GM19099 (cell line): Measurements from ENCODE around the gene ZNF281.

Source experiments
- POLR2A ChIP-seq: IDR thresholded peaks from 3 replicates; pipeline ENCODE4 v1.6.1; 2011; ENCODE audit warnings: low read depth; ENCODE audit not compliant: insufficient read length; ENCODE audit errors: extremely low read depth

The ZNF281 gene

DNA sequence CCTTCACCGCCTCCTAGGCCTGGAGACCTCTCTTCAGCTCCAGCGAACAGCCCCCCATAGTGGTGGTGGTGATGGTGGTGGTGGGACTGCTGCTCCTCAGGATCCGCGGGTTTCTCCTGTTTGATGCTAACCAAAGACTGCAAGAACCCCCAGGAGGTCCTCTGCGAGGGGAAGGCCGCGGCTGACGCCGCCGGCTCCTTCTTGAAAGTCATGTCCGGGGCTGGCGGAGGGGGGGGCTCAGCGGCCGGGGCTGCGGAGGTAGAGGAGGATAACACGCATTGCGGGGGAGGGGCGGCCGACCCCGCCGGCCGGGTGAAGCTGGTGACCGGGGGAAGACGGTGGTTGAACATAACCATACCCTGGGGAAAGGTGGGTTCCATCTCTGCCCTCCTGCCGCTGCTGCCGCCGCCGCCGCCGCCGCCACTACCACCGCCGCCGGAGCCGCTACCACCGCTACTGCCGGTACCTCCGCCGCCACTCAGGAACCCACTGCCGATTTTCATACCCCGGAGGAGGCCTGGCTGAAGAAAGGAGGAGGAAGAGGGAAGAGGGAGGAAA, 554 bp downstream of the ZNF281 start:
- no peak for TF ChIP-seq POLR2A

DNA sequence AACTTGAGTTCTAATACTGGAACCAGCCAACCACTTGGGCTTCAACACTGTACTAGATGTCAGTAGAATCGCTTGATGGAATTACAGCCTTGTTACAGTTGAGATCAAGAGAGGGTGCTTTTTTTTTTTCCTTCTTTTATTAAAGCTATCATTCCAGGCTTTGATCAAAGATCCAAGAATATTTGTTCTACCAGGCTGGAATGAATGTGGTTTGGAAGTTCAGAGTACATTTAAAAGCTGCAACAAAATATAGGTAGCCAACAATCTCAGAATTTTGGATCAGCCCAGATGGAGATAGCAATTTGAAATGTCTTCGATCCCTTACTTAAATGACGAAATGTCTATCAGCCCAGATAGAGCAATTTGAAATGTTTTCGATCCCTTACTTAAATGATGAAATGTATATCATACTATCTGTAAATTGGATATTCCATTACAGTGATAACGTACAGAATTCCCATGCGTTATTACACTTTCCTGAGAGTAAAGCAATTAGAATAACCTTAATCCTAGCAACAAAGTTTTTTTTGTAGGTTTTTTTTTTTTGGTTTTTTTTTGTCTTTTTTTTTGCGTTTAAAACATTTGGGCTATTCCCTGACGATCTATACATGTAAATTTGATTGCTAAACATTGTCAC, 3.6 kb downstream of the ZNF281 start:
- no peak for TF ChIP-seq POLR2A

DNA sequence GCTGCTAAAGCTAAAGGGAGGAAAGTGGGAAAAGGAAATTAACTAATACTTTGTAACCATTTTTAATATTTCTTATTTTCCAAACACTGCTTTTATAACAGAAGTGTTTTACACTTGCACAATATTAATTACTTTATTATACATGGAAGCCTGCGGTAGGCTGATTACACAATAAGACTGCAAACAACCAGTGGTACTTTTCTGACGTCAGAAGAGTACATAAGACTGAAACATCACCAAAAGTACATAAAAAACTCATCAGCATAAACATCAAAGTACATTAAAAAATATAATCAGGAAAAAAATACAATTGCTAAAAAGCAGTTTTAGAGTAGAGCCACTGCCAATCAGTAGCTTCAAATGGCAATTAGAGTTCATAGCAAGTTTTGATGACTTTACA, 4.6 kb downstream of the ZNF281 start:
- TF ChIP-seq POLR2A: no peak

DNA sequence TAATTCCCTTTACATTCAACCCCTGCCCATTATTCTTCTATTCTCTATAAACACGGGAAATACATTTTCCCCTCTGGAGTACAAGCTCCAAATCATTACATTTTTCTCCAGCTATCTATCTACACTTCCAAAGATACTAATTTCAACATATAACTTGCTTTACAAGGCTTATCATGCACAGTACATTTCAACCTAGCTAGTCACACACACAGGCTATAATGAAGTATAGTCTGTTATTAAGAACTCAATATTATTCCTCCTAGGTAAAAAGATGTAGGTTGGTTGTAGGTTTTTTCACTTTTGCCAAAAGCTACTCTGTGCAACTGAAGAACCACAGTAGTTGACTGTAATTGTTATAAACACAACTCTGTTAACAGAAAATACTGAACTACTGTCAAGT, 8.1 kb downstream of the ZNF281 start:
- no peak for TF ChIP-seq POLR2A

DNA sequence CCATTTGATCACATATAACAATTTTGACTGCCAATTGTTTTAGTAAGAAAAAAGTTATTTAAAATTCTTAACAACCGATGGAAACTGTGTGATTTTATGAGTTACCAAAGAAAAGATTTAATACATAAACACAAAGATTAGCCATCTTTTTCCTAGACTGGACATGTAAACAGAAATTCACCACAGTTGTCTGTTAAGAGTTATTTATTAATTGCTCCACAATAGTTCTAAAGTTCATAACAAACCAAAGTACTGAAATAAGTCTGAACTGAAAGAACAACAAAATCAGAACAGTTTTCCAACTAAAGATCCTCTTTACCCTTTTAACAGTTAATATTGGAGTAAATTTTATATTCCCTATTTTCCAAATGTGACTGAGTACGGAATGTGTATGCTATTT, 8.6 kb downstream of the ZNF281 start:
- no peak for TF ChIP-seq POLR2A

DNA sequence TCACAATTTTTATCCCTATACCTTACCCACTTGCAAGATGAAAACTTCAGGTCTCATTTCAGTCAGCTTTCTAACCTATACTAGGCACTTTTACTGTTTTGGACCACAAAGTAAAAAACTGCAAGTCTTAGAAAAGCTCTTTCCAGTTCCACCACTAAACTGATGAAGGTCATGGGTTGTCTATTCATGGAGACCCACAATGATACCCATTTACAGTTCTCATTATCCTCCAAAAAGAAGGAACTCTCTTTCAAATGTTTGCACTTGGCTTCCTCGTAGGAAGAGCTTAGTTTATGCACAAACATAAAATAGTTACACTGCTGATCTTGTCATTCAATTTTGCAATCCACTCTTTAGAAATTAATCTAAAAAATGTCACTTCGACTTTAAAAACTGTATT, 9.3 kb downstream of the ZNF281 start:
- TF ChIP-seq POLR2A: no peak

DNA sequence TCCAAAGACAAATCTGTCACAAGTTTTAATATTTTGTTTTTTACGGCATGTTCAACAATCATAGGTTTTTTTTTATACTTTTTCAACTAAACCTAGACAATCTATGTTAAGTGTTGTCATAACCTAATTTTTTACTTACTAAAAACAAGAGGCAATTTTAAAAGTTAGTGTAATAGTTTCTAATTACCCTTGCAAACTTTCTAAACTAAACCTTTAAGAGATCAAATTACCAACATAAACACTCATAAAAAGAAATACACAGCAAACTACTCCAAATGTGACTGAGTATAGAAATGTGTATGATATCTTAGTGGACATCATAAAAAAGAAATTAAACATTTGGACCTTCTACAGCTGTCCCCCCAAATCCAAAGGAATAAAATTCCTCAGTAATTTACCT, 10.0 kb downstream of the ZNF281 start:
- TF ChIP-seq POLR2A: no peak

DNA sequence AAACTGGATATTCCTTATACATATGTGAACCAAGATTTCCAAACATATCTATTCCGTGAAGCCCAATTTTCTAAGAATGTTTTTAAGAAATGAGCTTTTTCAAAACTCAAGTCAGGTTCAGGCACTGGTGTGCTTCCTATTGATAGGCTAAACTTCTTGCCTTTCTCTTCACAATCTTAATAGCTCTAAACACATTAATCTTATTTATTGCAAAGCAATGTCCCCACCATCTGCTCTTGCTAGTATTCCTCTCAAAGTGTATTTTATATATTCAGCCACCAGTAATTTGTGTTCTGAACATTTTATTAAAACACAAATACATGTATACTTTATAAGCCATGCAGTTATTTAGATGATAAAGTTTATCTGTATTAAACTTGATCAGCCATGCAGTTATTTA, 11.5 kb downstream of the ZNF281 start:
- no peak for TF ChIP-seq POLR2A

DNA sequence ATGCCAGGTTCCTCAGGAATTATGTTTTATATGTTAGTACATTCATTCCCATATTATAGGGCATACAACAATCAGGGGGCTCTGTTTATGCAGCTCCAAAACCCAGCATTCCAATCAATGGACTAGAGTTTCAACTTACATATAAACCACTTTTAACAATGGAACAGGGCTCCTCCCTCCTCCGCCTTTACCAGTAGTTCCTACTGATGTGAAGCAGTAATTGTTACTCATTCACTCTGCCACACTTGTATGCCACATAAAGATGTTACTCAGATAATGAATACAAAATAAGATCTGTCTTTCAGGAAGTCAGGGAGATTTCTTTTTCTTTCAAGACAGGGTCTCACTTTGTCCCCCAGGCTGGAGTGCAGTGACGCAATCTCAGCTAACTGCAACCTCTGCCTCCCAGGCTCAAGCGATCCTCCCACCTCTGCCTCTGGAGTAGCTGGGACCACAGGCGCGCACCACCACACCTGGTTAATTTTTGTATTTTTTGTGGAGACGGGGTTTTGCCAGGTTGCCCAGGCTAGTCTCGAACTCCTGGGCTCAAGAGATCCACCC, 17.1 kb downstream of the ZNF281 start:
- TF ChIP-seq POLR2A: no peak

DNA sequence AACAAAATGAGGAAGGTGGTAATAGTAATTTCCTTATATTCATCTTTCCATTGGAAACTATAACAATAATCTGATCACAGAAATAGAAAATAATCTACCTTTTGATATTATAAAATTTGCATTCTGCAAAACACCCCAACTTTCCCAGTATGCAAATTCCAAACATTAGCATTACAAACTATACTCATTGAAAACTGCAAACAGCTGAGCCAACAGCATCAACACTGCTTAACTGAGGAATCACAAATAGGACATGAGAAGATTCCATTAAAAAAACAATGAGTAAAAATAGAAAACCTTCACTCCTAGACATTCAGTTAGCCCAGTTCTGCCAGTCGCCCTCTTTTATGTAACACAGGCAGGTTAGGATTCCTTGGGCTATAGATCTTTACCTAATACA, 18.1 kb downstream of the ZNF281 start:
- no peak for TF ChIP-seq POLR2A

DNA sequence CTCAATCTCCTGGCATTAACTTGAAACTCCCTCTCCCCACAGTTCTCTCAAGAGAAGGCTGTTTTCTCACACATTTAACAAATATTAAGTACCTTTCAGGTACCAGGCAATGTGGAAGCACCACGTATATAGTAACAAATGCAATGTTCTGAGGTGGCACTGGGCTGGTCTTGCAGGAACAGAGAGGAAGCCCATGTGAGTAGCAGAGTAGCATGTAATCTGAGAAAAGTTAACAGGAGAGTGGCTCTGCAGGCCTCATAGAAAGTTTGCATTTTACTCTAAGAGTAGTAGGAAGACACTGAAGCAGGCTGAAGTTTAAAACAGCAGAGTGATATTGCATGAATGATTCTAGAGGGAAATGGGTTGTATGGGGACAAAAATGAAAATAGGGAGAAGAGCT, 21.0 kb downstream of the ZNF281 start:
- no peak for TF ChIP-seq POLR2A

DNA sequence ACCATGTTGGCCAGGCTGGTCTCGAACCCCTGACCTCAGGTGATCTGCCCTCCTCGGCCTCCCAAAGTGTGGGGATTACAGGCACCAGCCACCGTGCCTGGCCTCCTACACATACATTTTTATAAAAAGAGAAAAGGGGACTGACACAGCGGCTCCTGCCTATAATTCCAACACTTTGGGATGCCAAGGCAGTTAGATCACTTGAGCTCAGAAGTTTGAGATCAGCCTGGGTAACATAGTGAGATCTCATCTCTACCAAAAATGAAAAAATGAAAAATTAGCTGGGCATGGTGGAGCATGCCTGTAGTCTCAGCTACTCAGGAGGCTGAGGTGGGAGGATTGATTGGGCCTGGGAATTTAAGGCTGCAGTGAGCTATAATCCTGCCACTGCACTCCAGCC, 23.4 kb downstream of the ZNF281 start:
- no peak for TF ChIP-seq POLR2A

DNA sequence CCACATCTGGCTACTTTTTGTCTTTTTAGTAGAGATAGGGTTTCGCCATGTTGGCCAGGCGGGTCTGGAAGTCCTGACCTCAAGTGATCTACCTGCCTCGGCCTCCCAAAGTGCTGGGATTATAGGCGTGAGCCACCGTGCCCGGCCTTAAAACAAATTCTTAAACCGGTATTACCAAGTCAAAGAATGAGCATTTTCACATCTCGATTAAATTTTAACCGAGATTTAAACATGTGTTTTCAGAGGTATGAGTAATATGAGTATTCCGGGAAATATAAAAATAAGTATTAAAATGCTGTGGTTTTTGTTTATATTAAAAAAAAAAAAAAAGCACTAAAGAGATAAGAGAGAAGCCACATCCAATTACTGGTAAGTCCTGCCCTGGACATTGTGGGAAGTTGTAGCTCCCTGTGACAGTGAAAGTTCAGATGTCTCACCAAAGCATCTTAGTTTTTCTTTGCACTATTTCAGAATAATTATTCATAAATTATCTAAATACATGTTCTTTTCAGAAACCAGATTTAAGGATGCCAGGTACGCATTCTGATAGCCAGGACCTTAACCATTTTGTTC, 24.9 kb downstream of the ZNF281 start:
- no peak for TF ChIP-seq POLR2A

DNA sequence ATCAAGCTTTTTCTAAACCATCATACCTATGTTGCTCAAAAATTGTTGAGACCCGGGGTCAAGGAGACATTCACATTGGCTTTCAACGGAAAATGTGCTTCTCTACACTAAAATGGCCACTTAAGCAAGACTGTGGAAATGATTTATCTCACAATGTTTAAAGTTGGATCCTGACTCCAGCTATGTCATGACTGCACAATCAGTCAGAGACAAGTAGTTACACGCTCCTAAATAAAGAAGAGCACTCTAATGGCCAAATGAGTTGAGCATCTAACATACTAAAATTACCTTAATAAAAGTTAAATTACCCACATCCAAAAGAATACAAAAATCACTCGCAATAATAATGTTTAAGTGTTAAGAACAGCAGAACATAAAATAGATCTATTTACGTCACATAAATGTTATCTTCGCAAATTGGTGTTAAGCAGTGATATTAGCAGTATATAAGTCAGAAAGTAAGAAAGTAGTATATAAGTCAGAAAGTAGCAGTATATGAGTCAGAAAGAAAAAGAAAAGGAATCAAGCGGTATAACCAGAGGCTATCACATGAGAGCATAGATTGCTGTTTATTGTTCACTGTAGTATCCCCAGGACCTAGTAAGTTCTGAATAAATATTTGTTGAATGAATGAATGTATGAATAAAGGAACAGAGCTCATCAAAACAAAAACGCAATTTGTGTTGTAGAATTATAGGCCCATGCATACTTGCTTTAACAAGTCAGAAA, 28.4 kb downstream of the ZNF281 start:
- no peak for TF ChIP-seq POLR2A

DNA sequence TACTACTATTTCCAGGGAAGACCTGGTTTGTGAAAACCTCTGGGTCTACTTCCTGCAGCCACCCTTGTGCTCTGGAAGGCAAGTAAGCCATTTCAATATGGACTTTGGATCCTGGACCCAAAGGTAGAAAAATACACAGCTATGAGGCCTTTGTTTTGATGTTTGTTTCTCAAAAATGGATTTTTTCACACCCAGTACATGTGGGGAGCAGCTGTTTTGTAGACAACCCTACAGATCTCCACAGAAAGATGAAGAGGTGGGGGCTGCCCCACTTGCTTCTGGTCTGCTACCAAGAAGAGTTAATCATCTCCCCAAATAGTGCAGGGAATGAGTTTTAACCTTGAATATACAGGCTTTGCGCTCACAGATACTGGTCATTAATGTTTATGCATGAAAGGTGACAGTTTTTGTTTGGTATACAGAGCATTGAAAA, 29.2 kb downstream of the ZNF281 start:
- no peak for TF ChIP-seq POLR2A
